ENCODE measurements around the gene LDB2.

Gene LDB2

GRCh38 chr4:16685536-16685935, 212.9 kb downstream of the LDB2 start:
- no peak for DNase-seq (ENCODE audit: low spot score)

GRCh38 chr4:16684935-16685334, 213.5 kb downstream of the LDB2 start:
- no peak for DNase-seq (ENCODE audit: low spot score)

- no peak for DNase-seq (ENCODE audit: low spot score)
Observed at GRCh38 chr4:16684097-16684496, 214.3 kb downstream of the LDB2 start.

GRCh38 chr4:16682975-16683374, 215.5 kb downstream of the LDB2 start:
- DNase-seq (ENCODE audit: low spot score): no peak

GRCh38 chr4:16677001-16677944, 221.2 kb downstream of the LDB2 start:
- DNase-seq (ENCODE audit: low spot score): no peak

- no peak for DNase-seq (ENCODE audit: low spot score)
Observed at GRCh38 chr4:16676230-16676770, 222.1 kb downstream of the LDB2 start.

- DNase-seq (ENCODE audit: low spot score): no peak
Observed at GRCh38 chr4:16674082-16674481, 224.4 kb downstream of the LDB2 start.

- DNase-seq (ENCODE audit: low spot score): no peak
Observed at GRCh38 chr4:16672421-16672820, 226.0 kb downstream of the LDB2 start.

GRCh38 chr4:16671741-16672140, 226.7 kb downstream of the LDB2 start:
- DNase-seq (ENCODE audit: low spot score): no peak

- DNase-seq (ENCODE audit: low spot score): no peak
Observed at GRCh38 chr4:16670727-16671126, 227.7 kb downstream of the LDB2 start.

GRCh38 chr4:16669036-16669435, 229.4 kb downstream of the LDB2 start:
- no peak for DNase-seq (ENCODE audit: low spot score)

- no peak for DNase-seq (ENCODE audit: low spot score)
Observed at GRCh38 chr4:16668488-16668887, 230.0 kb downstream of the LDB2 start.

- DNase-seq (ENCODE audit: low spot score): no peak
Observed at GRCh38 chr4:16667464-16667863, 231.0 kb downstream of the LDB2 start.

GRCh38 chr4:16665942-16666551, 232.4 kb downstream of the LDB2 start:
- no peak for DNase-seq (ENCODE audit: low spot score)

- no peak for DNase-seq (ENCODE audit: low spot score)
Observed at GRCh38 chr4:16663732-16664131, 234.7 kb downstream of the LDB2 start.

GRCh38 chr4:16663307-16663706, 235.1 kb downstream of the LDB2 start:
- DNase-seq (ENCODE audit: low spot score): no peak

- DNase-seq (ENCODE audit: low spot score): no peak
Observed at GRCh38 chr4:16661813-16662212, 236.6 kb downstream of the LDB2 start.

GRCh38 chr4:16660656-16661055, 237.8 kb downstream of the LDB2 start:
- no peak for DNase-seq (ENCODE audit: low spot score)

GRCh38 chr4:16659694-16660093, 238.8 kb downstream of the LDB2 start:
- DNase-seq (ENCODE audit: low spot score): no peak

- DNase-seq (ENCODE audit: low spot score): no peak
Observed at GRCh38 chr4:16659079-16659478, 239.4 kb downstream of the LDB2 start.

GRCh38 chr4:16658183-16658582, 240.3 kb downstream of the LDB2 start:
- DNase-seq (ENCODE audit: low spot score): no peak

- no peak for DNase-seq (ENCODE audit: low spot score)
Observed at GRCh38 chr4:16655111-16655510, 243.3 kb downstream of the LDB2 start.

GRCh38 chr4:16652732-16653305, 245.6 kb downstream of the LDB2 start:
- DNase-seq (ENCODE audit: low spot score): no peak
